Glomerular visceral epithelial cell (primary cell): Measurements from ENCODE around the gene CATSPERZ.

Experiments
- DNase-seq: peaks from one replicate; pipeline ENCODE4 v3.0.0-alpha.2; 2016; ENCODE audit errors: extremely low spot score

CATSPERZ gene

GRCh38 chr11:64341851-64342791 lies 42.0 kb downstream of the CATSPERZ start:
- peak; percentile 88 for DNase-seq

- DNase-seq: no peak
These were observed 42.9 kb downstream of the CATSPERZ start for GRCh38 chr11:64342869-64343745.

GRCh38 chr11:64343767-64344559 lies 43.8 kb downstream of the CATSPERZ start:
- DNase-seq: no peak

- DNase-seq: no peak
These were observed 44.6 kb downstream of the CATSPERZ start for GRCh38 chr11:64344787-64345186.

- DNase-seq: no peak
These were observed 47.2 kb downstream of the CATSPERZ start for GRCh38 chr11:64347193-64347867.

- DNase-seq: no peak
These were observed 48.3 kb downstream of the CATSPERZ start for GRCh38 chr11:64348383-64349024.

- no peak for DNase-seq
These were observed 48.8 kb downstream of the CATSPERZ start for GRCh38 chr11:64349025-64349387.

GRCh38 chr11:64349404-64349803 lies 49.2 kb downstream of the CATSPERZ start:
- no peak for DNase-seq

GRCh38 chr11:64351136-64351631 lies 51.0 kb downstream of the CATSPERZ start:
- DNase-seq: no peak

GRCh38 chr11:64352099-64352994 lies 52.2 kb downstream of the CATSPERZ start:
- DNase-seq: no peak

GRCh38 chr11:64352995-64353714 lies 53.0 kb downstream of the CATSPERZ start:
- no peak for DNase-seq

GRCh38 chr11:64353715-64354506 lies 53.8 kb downstream of the CATSPERZ start:
- DNase-seq: no peak
